AG08396 (cell line): ENCODE measurements around the gene WAPL.
A peak's percentile ranks its signal among the peaks of the same experiment; 100 is the strongest.

Experiments
- DNase-seq: peaks from one replicate; pipeline ENCODE4 v3.0.0; 2012; ENCODE audit warnings: low spot score, mixed read lengths

WAPL gene

GRCh38 chr10:86411852-86412560 is 109.6 kb downstream of the WAPL start:
- DNase-seq = no peak

GRCh38 chr10:86411281-86411841 is 110.2 kb downstream of the WAPL start:
- peak; percentile 51 for DNase-seq

- DNase-seq = peak; percentile 54
Observed at GRCh38 chr10:86410542-86411124, 111.0 kb downstream of the WAPL start.

GRCh38 chr10:86409183-86409582 is 112.4 kb downstream of the WAPL start:
- DNase-seq = no peak

- DNase-seq = no peak
Observed at GRCh38 chr10:86403183-86403797, 118.3 kb downstream of the WAPL start.

GRCh38 chr10:86402283-86402941 is 119.2 kb downstream of the WAPL start:
- DNase-seq = peak; percentile 42

GRCh38 chr10:86401588-86402282 is 119.9 kb downstream of the WAPL start:
- DNase-seq = no peak

GRCh38 chr10:86400705-86401587 is 120.6 kb downstream of the WAPL start:
- DNase-seq = peak; percentile 73

GRCh38 chr10:86399879-86400704 is 121.5 kb downstream of the WAPL start:
- peak; percentile 97 for DNase-seq

- no peak for DNase-seq
Observed at GRCh38 chr10:86399514-86399878, 122.1 kb downstream of the WAPL start.

- DNase-seq = no peak
Observed at GRCh38 chr10:86397120-86397519, 124.5 kb downstream of the WAPL start.

- no peak for DNase-seq
Observed at GRCh38 chr10:86393862-86394455, 127.6 kb downstream of the WAPL start.

GRCh38 chr10:86393362-86393761 is 128.2 kb downstream of the WAPL start:
- DNase-seq = no peak

- no peak for DNase-seq
Observed at GRCh38 chr10:86392723-86393094, 128.9 kb downstream of the WAPL start.

- no peak for DNase-seq
Observed at GRCh38 chr10:86391986-86392722, 129.4 kb downstream of the WAPL start.

GRCh38 chr10:86391236-86391840 is 130.3 kb downstream of the WAPL start:
- DNase-seq = no peak

GRCh38 chr10:86390337-86391120 is 131.1 kb downstream of the WAPL start:
- no peak for DNase-seq
